Mesothelial cell of epicardium (in vitro differentiated cells): Measurements from ENCODE around the gene DIPK1A. TPM values are rescaled to one million over a fixed set of nuclear protein-coding genes. Genes with fewer than 3 reads are reported as not detected.
A peak's percentile ranks its signal among the peaks of the same experiment; 100 is the strongest.

ENCODE experiments used
- DNase-seq, 2 experiments: peaks; one replicate each; pipeline ENCODE4 v3.0.0; 2021; ENCODE audit warnings: low spot score in 2 of 2; ENCODE audit not compliant: unreplicated experiment in 2 of 2
- H3K27ac Mint-ChIP-seq: 2 replicates; pipeline ENCODE4 v1.8.0; 2021; ENCODE audit warnings: mixed read lengths
- H3K27me3 Mint-ChIP-seq: 2 replicates; pipeline ENCODE4 v1.8.0; 2021; ENCODE audit warnings: low read depth, mixed read lengths
- H3K36me3 Mint-ChIP-seq: 2 replicates; pipeline ENCODE4 v1.8.0; 2021; ENCODE audit warnings: mixed read lengths
- H3K4me1 Mint-ChIP-seq: 2 replicates; pipeline ENCODE4 v1.8.0; 2021; ENCODE audit warnings: mixed read lengths
- H3K4me3 Mint-ChIP-seq: 2 replicates; pipeline ENCODE4 v1.8.0; 2021; ENCODE audit warnings: mild to moderate bottlenecking, moderate library complexity, mixed read lengths
- H3K9me3 Mint-ChIP-seq: 2 replicates; pipeline ENCODE4 v1.8.0; 2021; ENCODE audit warnings: mixed read lengths
- total RNA-seq: library from RNA; stranded (reverse); gene quantifications from 3 replicates; pipeline ENCODE4 v1.2.1, GENCODE V29; 2021
- TF ChIP-seq, protein P1 (sequence below): fragments of 200-600 bp; sonication (generic); IDR thresholded peaks from one replicate; pipeline ENCODE4 v1.5.0; 2021; ENCODE audit warnings: antibody characterized with exemption; ENCODE audit not compliant: unreplicated experiment

DIPK1A gene
- total RNA-seq, 1 donor from 2014 or later = 12.3 TPM

DNA sequence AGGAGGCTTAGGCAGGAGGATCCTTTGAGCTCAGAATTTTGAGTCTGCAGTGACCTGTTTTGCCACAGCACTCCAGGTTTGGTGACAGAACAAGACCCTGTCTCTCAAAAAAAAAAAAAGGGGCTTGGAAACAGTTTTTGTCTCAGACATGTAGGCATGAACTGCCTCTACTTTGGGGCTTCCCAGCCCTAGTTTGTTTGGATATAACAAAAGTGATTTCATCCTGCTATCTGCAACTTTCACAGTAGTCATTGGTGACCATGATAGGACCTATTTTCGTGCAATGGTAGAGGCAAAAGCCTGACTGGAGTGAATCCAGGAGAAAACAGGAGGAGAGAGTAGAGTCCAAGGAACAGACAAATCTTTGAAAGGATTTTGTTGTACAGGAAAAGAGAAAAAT, 156.0 kb downstream of the DIPK1A start:
- no peak overlapping the region for H3K4me3 Mint-ChIP-seq
- peaks cover 24% of the 10 kb centered on the region for H3K9me3 Mint-ChIP-seq
- peak overlapping the region; percentile 90 for H3K27ac Mint-ChIP-seq
- no peaks in the 10 kb centered on the region for H3K27me3 Mint-ChIP-seq
- H3K36me3 Mint-ChIP-seq = no peaks in the 10 kb centered on the region
- DNase-seq = no peak
- TF ChIP-seq, protein P1, sequence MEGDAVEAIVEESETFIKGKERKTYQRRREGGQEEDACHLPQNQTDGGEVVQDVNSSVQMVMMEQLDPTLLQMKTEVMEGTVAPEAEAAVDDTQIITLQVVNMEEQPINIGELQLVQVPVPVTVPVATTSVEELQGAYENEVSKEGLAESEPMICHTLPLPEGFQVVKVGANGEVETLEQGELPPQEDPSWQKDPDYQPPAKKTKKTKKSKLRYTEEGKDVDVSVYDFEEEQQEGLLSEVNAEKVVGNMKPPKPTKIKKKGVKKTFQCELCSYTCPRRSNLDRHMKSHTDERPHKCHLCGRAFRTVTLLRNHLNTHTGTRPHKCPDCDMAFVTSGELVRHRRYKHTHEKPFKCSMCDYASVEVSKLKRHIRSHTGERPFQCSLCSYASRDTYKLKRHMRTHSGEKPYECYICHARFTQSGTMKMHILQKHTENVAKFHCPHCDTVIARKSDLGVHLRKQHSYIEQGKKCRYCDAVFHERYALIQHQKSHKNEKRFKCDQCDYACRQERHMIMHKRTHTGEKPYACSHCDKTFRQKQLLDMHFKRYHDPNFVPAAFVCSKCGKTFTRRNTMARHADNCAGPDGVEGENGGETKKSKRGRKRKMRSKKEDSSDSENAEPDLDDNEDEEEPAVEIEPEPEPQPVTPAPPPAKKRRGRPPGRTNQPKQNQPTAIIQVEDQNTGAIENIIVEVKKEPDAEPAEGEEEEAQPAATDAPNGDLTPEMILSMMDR = no peak
- H3K4me1 Mint-ChIP-seq = peaks cover 6% of the 10 kb centered on the region

DNA sequence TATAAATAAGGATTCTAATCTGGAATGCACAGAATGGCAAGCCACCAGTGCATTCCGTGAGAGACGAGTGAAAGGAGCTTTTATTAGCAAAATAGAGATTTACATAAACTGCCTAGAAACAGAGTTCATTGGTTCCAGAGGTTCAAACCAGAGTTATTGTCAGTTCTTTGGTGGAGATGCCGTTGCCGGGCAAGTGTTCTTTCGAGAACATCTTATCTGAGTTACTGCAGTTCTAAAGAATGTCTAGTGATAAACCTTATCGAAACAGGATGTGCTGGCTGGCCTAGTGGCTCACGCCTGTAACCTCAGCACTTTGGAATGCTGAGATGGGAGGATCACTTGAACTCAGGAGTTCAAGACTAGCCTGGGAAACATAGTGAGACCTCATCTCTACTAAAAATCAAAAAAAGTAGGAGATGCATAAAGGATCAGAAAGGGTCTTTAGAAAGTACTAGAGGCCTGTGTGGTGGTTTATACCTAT, 156.5 kb downstream of the DIPK1A start:
- no peaks in the 10 kb centered on the region for H3K27me3 Mint-ChIP-seq
- peaks cover 24% of the 10 kb centered on the region for H3K9me3 Mint-ChIP-seq
- H3K27ac Mint-ChIP-seq = peak overlapping the region; percentile 90
- TF ChIP-seq, protein P1 = no peak
- no peak overlapping the region for H3K4me3 Mint-ChIP-seq
- H3K4me1 Mint-ChIP-seq = peaks cover 6% of the 10 kb centered on the region
- H3K36me3 Mint-ChIP-seq = no peaks in the 10 kb centered on the region
- DNase-seq = no peak

DNA sequence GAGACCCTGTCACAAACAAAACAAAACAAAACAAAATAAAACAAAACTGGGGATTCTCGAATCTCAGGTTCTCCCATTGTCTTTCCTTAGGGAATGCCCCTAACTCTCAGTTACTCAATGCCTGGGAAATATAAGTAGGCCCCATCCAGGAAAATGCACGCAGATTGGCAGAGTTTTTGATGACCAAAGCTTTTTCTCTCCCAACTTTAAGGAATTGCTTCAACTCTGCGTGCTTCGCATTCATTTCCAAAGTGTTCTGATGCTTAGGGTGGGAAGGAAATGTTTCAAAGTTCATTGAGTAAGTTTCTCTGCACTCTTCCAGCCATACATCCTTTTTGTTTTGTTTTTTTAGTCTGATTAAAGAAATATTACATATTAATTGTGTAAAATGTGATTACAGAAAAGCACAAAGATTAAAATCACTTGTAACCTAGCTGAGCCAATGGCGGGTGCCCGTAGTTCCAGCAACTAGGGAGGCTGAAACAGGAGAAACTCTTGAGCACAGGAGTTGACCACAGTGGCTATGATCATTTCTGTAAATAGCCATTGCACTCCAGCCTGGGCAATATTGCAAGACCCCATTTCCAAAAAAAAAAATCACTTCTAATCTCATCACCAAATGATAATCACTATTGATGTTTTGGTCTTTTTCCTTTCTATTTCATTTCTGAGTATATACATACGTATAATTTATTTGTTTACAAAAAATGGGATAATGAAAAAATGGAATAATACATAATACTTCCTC, 157.9 kb downstream of the DIPK1A start:
- TF ChIP-seq, protein P1 = no peak
- no peak for DNase-seq
- no peak overlapping the region for H3K4me3 Mint-ChIP-seq
- H3K27ac Mint-ChIP-seq = no peak overlapping the region
- H3K27me3 Mint-ChIP-seq = no peaks in the 10 kb centered on the region
- peaks cover 24% of the 10 kb centered on the region for H3K9me3 Mint-ChIP-seq
- peaks cover 6% of the 10 kb centered on the region for H3K4me1 Mint-ChIP-seq
- no peaks in the 10 kb centered on the region for H3K36me3 Mint-ChIP-seq

DNA sequence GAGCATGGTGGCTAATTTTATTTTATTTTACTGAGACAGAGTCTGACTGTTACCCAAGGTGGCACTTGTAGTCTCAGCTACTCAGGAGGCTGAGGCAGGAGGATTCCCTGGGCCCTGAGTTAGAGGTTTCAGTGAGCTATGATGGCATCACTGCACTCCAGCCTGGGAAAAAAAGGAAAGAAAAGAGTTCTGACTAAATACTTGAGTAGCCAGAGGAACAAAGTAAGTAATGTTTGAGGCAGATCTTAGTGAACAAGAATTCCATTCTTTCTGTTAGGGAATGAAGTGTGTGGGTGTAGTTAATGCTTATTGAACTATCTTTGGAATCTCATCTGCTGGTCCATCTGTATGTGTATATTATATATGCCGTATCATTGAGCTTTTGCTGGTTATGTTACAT, 163.3 kb downstream of the DIPK1A start:
- DNase-seq = no peak
- Mint-ChIP-seq H3K4me1 (no peaks in the 10 kb centered on the region), H3K36me3 (no peaks in the 10 kb centered on the region), H3K27me3 (no peaks in the 10 kb centered on the region), H3K27ac (peak overlapping the region; percentile 20), H3K4me3 (no peak overlapping the region), H3K9me3 (peaks cover 12% of the 10 kb centered on the region)
- TF ChIP-seq, protein P1 = no peak

- no peaks in the 10 kb centered on the region for H3K27me3 Mint-ChIP-seq
- no peak for DNase-seq
- no peaks in the 10 kb centered on the region for H3K36me3 Mint-ChIP-seq
- H3K27ac Mint-ChIP-seq = no peak overlapping the region
- H3K4me3 Mint-ChIP-seq = no peak overlapping the region
- H3K4me1 Mint-ChIP-seq = no peaks in the 10 kb centered on the region
- H3K9me3 Mint-ChIP-seq = peaks cover 12% of the 10 kb centered on the region
- TF ChIP-seq, protein P1 = no peak
Measured at GRCh38 chr1:92797297-92797696, 164.0 kb downstream of the DIPK1A start.

DNA sequence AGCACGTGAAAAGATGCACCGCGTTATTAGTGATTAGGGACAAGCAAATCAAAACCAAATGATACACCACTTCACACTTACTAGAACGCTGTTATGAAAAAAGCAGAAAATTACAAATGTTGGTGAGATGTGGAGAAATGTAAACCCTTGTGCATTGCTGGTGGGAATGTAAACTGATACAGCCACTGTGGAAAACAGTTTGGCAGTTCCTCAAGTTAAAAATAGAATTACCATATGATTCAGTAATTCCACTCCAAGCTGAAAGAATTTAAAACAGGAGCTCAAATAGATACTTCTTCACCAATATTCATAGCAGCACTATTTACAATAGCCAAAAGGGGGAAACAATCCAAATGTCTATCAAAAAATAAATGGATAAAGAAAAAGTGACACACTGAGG, 166.1 kb downstream of the DIPK1A start:
- TF ChIP-seq, protein P1 = no peak
- Mint-ChIP-seq H3K4me1 (no peaks in the 10 kb centered on the region), H3K36me3 (no peaks in the 10 kb centered on the region), H3K4me3 (no peak overlapping the region), H3K27ac (no peak overlapping the region), H3K27me3 (no peaks in the 10 kb centered on the region), H3K9me3 (peaks cover 5% of the 10 kb centered on the region)
- no peak for DNase-seq
